ENCODE results near the gene SEPTIN10. TPM values are rescaled to one million over a fixed set of nuclear protein-coding genes. Genes with fewer than 3 reads are reported as not detected.

The SEPTIN10 gene
- total RNA-seq, 1 donor from 2014 or later, result 107 TPM

DNA sequence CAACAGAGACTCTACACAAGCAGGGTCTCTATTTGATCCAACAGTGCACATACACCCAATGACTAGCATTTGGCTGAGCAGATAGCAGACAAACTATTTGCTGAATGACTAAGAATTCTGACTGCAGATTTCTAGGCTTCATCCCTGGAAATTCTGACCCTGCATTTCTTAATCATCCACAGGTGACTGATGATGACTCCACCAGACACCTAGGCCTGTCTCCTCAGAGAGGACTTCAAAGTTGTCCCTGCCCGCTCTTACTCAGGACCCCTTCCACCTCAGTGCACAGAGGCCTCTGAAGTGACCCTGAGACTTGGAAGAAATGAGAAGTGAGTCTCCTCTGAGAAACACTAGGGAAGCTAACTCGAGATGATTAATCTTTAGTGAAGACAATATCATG is 51.3 kb downstream of the SEPTIN10 start:
- Histone ChIP-seq H3K4me3 (no peak overlapping the region), H3K27ac (no peak overlapping the region), H3K27me3 (no peaks in the 10 kb centered on the region), H3K9me3 (no peaks in the 10 kb centered on the region), H3K36me3 (peaks cover 0 to 13% of the 10 kb centered on the region in 2 donors), H3K4me1 (peaks cover 8% of the 10 kb centered on the region)
- no peak for TF ChIP-seq POLR2A (IDR thresholded peaks at IDR 0.05)
- TF ChIP-seq, protein P1, sequence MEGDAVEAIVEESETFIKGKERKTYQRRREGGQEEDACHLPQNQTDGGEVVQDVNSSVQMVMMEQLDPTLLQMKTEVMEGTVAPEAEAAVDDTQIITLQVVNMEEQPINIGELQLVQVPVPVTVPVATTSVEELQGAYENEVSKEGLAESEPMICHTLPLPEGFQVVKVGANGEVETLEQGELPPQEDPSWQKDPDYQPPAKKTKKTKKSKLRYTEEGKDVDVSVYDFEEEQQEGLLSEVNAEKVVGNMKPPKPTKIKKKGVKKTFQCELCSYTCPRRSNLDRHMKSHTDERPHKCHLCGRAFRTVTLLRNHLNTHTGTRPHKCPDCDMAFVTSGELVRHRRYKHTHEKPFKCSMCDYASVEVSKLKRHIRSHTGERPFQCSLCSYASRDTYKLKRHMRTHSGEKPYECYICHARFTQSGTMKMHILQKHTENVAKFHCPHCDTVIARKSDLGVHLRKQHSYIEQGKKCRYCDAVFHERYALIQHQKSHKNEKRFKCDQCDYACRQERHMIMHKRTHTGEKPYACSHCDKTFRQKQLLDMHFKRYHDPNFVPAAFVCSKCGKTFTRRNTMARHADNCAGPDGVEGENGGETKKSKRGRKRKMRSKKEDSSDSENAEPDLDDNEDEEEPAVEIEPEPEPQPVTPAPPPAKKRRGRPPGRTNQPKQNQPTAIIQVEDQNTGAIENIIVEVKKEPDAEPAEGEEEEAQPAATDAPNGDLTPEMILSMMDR (IDR thresholded peaks at IDR 0.05), result no peak
- TF ChIP-seq POLR2AphosphoS5 (IDR thresholded peaks at IDR 0.05; ENCODE audit: insufficient read depth in 1 of 2, low read depth in 1 of 2), result no peak
- intact Hi-C loops (cut with DNase I), result no loop called here
- DNase-seq (ENCODE audit: extremely low spot score in 2 of 2), result no peak

DNA sequence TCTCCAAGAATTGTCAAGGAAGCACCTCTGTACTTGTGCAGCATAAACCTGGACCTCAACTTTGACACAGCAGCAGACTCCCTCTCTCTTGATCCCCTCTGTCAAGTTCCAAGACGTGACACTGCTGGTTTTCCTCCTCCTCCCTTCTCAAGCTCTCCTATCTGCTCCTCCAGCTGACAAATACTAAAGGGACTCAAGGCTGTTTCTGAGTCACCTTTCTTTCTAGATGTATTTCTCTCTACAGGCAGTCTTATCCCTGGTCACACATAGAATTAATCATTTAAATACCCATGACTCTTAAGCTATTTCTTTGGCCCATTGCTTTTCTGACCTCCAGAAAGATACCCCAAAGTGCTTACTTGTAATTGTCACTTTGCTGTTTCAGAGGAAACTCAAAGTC is 53.5 kb downstream of the SEPTIN10 start:
- no peaks in the 10 kb centered on the region for H3K36me3 ChIP-seq
- no peak for TF ChIP-seq POLR2AphosphoS5 (IDR thresholded peaks at IDR 0.05; ENCODE audit: insufficient read depth in 1 of 2, low read depth in 1 of 2)
- TF ChIP-seq POLR2A (IDR thresholded peaks at IDR 0.05), result no peak
- TF ChIP-seq, protein P1 (IDR thresholded peaks at IDR 0.05), result no peak

DNA sequence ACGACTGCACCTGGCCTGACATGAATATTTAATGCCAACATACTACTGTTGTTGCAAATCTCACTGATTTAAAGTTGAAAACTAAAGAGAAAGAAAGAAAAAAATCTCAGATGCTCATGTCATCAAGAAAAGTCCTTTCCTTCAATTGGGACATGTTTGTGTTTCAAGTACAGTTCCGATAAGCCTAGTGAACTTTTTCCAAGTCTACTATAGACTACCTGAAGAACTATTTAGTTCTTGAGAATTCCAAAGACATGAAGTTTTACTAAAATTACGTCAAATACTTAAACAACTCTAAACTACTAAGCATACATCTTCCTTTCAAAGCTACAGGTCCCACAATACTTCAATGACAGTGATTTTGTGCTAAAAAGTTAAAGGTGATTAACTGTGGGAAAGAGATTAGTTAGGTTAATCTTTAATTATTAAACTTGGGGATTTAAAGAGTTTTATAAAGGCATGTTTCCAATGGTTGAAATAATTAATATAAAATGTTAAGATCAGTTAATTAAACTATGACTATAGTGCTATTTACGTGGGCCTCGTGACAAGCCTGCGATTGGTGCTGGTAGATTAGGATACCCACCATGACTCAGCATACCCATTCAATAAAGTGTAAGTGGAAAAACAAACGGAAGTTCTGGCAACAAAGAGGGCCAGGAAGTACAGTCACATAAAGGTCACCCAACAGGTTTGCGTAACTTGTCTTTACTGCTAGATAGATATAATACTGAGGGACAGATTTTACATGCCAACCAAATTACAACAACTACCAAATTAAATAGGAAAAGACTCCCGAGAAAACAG is 55.5 kb downstream of the SEPTIN10 start:
- no peaks in the 10 kb centered on the region for H3K9me3 ChIP-seq
- DNase-seq (ENCODE audit: extremely low spot score in 2 of 2), result no peak
- TF ChIP-seq POLR2A (IDR thresholded peaks at IDR 0.05), result no peak
- TF ChIP-seq, protein P1 (IDR thresholded peaks at IDR 0.05), result no peak
- peak in 1 of 2 donors; percentile 87 for TF ChIP-seq POLR2AphosphoS5 (IDR thresholded peaks at IDR 0.05; ENCODE audit: insufficient read depth in 1 of 2, low read depth in 1 of 2)
- H3K4me1 ChIP-seq, result peaks cover 16% of the 10 kb centered on the region
- H3K4me3 ChIP-seq, result no peak overlapping the region
- H3K27me3 ChIP-seq, result no peaks in the 10 kb centered on the region
- no peaks in the 10 kb centered on the region for H3K36me3 ChIP-seq
- intact Hi-C loops (cut with DNase I), result no loop called here
- H3K27ac ChIP-seq, result no peak overlapping the region

More for the DNA sequence above, 53.5 kb downstream of the SEPTIN10 start:
- H3K27ac ChIP-seq, result no peak overlapping the region
- no peaks in the 10 kb centered on the region for H3K9me3 ChIP-seq
- no peak for DNase-seq (ENCODE audit: extremely low spot score in 2 of 2)
- H3K4me3 ChIP-seq, result no peak overlapping the region
- H3K4me1 ChIP-seq, result peaks cover 16% of the 10 kb centered on the region
- intact Hi-C loops (cut with DNase I), result no loop called here
- H3K27me3 ChIP-seq, result no peaks in the 10 kb centered on the region

DNA sequence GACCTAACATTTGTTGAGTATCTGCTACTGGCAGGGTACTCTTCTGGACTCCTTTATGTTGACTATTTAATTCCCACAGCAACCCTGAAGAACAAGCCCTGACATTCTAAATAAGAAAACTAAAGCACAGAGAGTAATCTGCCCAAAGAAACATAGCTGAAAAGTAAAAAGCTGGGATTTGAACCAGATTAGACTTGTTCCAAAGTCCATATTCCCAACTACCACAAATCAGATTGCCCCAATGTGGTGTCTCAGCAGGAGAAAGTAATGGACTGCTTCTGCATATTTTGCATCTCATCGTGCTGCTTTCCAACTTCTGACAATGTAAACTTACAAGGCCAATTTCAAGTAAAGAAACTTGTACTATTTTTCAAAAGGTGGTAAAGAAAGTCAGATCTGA is 56.5 kb downstream of the SEPTIN10 start:
- Histone ChIP-seq H3K4me1 (peaks cover 16% of the 10 kb centered on the region), H3K36me3 (peaks cover 0 to 3% of the 10 kb centered on the region in 2 donors), H3K27ac (no peak overlapping the region), H3K27me3 (no peaks in the 10 kb centered on the region), H3K9me3 (no peaks in the 10 kb centered on the region), H3K4me3 (no peak overlapping the region)
- intact Hi-C loops (cut with DNase I), result no loop called here
- TF ChIP-seq POLR2AphosphoS5 (IDR thresholded peaks at IDR 0.05; ENCODE audit: insufficient read depth in 1 of 2, low read depth in 1 of 2) (no peak), POLR2A (IDR thresholded peaks at IDR 0.05) (no peak)
- TF ChIP-seq, protein P1 (IDR thresholded peaks at IDR 0.05), result no peak
- no peak for DNase-seq (ENCODE audit: extremely low spot score in 2 of 2)

DNA sequence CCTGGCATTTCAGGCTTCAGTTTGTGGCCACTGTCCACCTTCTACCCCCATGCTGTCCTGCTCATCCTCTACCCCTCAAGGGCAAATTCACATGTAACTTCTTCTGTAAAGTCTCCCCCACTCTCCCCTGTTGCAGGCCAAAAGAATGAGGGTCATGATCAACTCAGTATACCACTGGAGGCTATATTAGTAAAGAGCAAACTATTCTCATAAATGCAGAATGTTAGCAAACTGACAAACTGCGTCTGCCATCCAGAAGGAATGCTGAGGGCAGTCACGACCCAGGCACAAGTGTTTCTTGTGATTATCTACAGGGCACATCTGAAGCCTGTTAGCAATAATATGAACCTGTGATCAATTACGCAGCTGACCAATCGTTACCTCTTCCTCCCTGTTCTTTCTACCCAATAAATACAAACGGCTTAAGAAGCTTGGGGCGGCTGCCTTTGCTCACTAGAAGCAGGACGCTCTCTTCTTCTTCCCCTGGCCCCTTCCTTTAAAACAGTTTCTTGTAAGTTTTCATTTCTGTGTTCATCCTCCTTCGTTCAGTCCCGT is 58.3 kb downstream of the SEPTIN10 start:
- Histone ChIP-seq H3K27ac (no peak overlapping the region), H3K4me1 (peaks cover 16% of the 10 kb centered on the region), H3K36me3 (peaks cover 0 to 3% of the 10 kb centered on the region in 2 donors), H3K4me3 (no peak overlapping the region), H3K9me3 (no peaks in the 10 kb centered on the region), H3K27me3 (no peaks in the 10 kb centered on the region)
- TF ChIP-seq, protein P1 (IDR thresholded peaks at IDR 0.05), result no peak
- no peak for TF ChIP-seq POLR2A (IDR thresholded peaks at IDR 0.05)
- no peak for TF ChIP-seq POLR2AphosphoS5 (IDR thresholded peaks at IDR 0.05; ENCODE audit: insufficient read depth in 1 of 2, low read depth in 1 of 2)
- intact Hi-C loops (cut with DNase I), result no loop called here
- no peak for DNase-seq (ENCODE audit: extremely low spot score in 2 of 2)

Data from vagina (tissue), 2 donors.